Fibroblast of skin of abdomen (primary cell): Measurements from ENCODE around the gene SNN.

Experiments
- DNase-seq: peaks from one replicate; pipeline ENCODE4 v3.0.0-alpha.2; 2013

SNN gene

GRCh38 chr16:11679941-11680911 is 12.0 kb downstream of the SNN start:
- no peak for DNase-seq

- no peak for DNase-seq
Observed at GRCh38 chr16:11681556-11681955, 13.3 kb downstream of the SNN start.

- DNase-seq, result no peak
Observed at GRCh38 chr16:11681976-11682654, 13.9 kb downstream of the SNN start.

GRCh38 chr16:11682655-11683096 is 14.4 kb downstream of the SNN start:
- peak; percentile 86 for DNase-seq

- no peak for DNase-seq
Observed at GRCh38 chr16:11683145-11683544, 14.9 kb downstream of the SNN start.

GRCh38 chr16:11684231-11685025 is 16.2 kb downstream of the SNN start:
- DNase-seq, result no peak

- peak; percentile 37 for DNase-seq
Observed at GRCh38 chr16:11685844-11686618, 17.8 kb downstream of the SNN start.

- no peak for DNase-seq
Observed at GRCh38 chr16:11686713-11687380, 18.6 kb downstream of the SNN start.

GRCh38 chr16:11687601-11688519 is 19.6 kb downstream of the SNN start:
- no peak for DNase-seq

- no peak for DNase-seq
Observed at GRCh38 chr16:11688520-11688886, 20.2 kb downstream of the SNN start.

GRCh38 chr16:11689031-11689840 is 21.0 kb downstream of the SNN start:
- no peak for DNase-seq

- no peak for DNase-seq
Observed at GRCh38 chr16:11691235-11691634, 23.0 kb downstream of the SNN start.

GRCh38 chr16:11691771-11692170 is 23.5 kb downstream of the SNN start:
- no peak for DNase-seq

GRCh38 chr16:11692171-11692570 is 23.9 kb downstream of the SNN start:
- no peak for DNase-seq

GRCh38 chr16:11692651-11693050 is 24.4 kb downstream of the SNN start:
- no peak for DNase-seq

- no peak for DNase-seq
Observed at GRCh38 chr16:11696266-11697012, 28.2 kb downstream of the SNN start.

GRCh38 chr16:11697319-11697718 is 29.1 kb downstream of the SNN start:
- no peak for DNase-seq

GRCh38 chr16:11698271-11698689 is 30.0 kb downstream of the SNN start:
- no peak for DNase-seq
